Stimulated activated CD8-positive, alpha-beta memory T cell treated with anti-CD3 and anti-CD28 coated beads, Interleukin-7, amount 100 ng/mL, for 4 hours (primary cell): ENCODE data around the gene SPAG9.

Experiments used
- DNase-seq, 2 donors: peaks; one replicate each; pipeline ENCODE4 v3.0.0-alpha.2; 2020; ENCODE audit warnings: low read depth in 2 of 2

SPAG9 gene

GRCh38 chr17:50938821-50939541 is 181.7 kb downstream of the SPAG9 start:
- no peak for DNase-seq

GRCh38 chr17:50935996-50936266 is 184.7 kb downstream of the SPAG9 start:
- no peak for DNase-seq

- no peak for DNase-seq
These were observed 185.3 kb downstream of the SPAG9 start for GRCh38 chr17:50935221-50935995.

- DNase-seq = no peak
These were observed 185.9 kb downstream of the SPAG9 start for GRCh38 chr17:50934672-50935220.

GRCh38 chr17:50934161-50934560 is 186.5 kb downstream of the SPAG9 start:
- no peak for DNase-seq

GRCh38 chr17:50931144-50931908 is 189.3 kb downstream of the SPAG9 start:
- DNase-seq = no peak

GRCh38 chr17:50928646-50929045 is 192.0 kb downstream of the SPAG9 start:
- no peak for DNase-seq

GRCh38 chr17:50927287-50927686 is 193.4 kb downstream of the SPAG9 start:
- DNase-seq = no peak

- no peak for DNase-seq
These were observed 194.1 kb downstream of the SPAG9 start for GRCh38 chr17:50926523-50926922.

GRCh38 chr17:50925296-50925891 is 195.3 kb downstream of the SPAG9 start:
- DNase-seq = no peak

- DNase-seq = no peak
These were observed 195.9 kb downstream of the SPAG9 start for GRCh38 chr17:50924800-50925199.

- no peak for DNase-seq
These were observed 196.4 kb downstream of the SPAG9 start for GRCh38 chr17:50924300-50924699.

GRCh38 chr17:50923611-50924010 is 197.1 kb downstream of the SPAG9 start:
- DNase-seq = no peak

GRCh38 chr17:50922721-50923405 is 197.8 kb downstream of the SPAG9 start:
- DNase-seq = no peak

- DNase-seq = no peak
These were observed 198.6 kb downstream of the SPAG9 start for GRCh38 chr17:50922107-50922506.

- DNase-seq = no peak
These were observed 199.6 kb downstream of the SPAG9 start for GRCh38 chr17:50920891-50921586.

GRCh38 chr17:50920041-50920410 is 200.6 kb downstream of the SPAG9 start:
- no peak for DNase-seq

GRCh38 chr17:50919321-50920040 is 201.2 kb downstream of the SPAG9 start:
- DNase-seq = peak; percentile 57 to 72

GRCh38 chr17:50918933-50919296 is 201.8 kb downstream of the SPAG9 start:
- DNase-seq = peak; percentile 25 to 38
